A673 (cell line): Measurements from ENCODE around the gene VOPP1.

Experiments used
- EZH2 ChIP-seq: fragments of 200-600 bp; sonication (generic); IDR thresholded peaks from 2 replicates; pipeline ENCODE4 v1.6.1; 2017; ENCODE audit warnings: borderline replicate concordance, low read depth, mild to moderate bottlenecking, mixed read lengths, antibody characterized with exemption, low read length; ENCODE audit not compliant: poor library complexity, severe bottlenecking
- TF ChIP-seq, protein P1 (sequence below): fragments of 300-800, 200-600 bp; sonication (generic); conservative IDR thresholded peaks from 2 replicates; pipeline ENCODE4 v1.5.1; 2017; ENCODE audit warnings: low read depth, mild to moderate bottlenecking, antibody characterized with exemption, low read length, moderate library complexity, mixed read lengths

DNA sequence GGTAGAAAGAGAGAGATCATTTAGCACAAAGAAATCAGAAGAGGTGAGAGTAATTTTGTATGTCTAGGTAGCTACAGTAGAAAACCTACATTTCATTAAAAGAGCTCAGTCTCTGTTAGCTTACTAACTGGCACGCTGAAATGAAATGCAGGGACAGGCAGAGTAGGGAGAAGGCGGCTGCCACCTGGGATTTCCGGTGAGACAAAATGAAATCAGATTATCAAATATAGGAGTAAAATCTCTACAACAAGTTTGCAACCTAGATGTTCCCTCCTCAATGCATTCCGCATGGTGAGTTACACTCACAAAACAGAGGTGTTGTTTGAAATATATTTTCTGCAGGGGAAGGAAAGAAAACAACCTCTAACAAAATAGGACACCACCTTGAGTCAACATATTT, 55.9 kb downstream of the VOPP1 start:
- TF ChIP-seq, protein P1, sequence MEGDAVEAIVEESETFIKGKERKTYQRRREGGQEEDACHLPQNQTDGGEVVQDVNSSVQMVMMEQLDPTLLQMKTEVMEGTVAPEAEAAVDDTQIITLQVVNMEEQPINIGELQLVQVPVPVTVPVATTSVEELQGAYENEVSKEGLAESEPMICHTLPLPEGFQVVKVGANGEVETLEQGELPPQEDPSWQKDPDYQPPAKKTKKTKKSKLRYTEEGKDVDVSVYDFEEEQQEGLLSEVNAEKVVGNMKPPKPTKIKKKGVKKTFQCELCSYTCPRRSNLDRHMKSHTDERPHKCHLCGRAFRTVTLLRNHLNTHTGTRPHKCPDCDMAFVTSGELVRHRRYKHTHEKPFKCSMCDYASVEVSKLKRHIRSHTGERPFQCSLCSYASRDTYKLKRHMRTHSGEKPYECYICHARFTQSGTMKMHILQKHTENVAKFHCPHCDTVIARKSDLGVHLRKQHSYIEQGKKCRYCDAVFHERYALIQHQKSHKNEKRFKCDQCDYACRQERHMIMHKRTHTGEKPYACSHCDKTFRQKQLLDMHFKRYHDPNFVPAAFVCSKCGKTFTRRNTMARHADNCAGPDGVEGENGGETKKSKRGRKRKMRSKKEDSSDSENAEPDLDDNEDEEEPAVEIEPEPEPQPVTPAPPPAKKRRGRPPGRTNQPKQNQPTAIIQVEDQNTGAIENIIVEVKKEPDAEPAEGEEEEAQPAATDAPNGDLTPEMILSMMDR, result no peak
- TF ChIP-seq EZH2, result no peak
